Activated naive CD4-positive, alpha-beta T cell treated with anti-CD3 and anti-CD28 coated beads for 36 hours (primary cell): Measurements from ENCODE around the gene ZC3H12C. TPM values are rescaled to one million over a fixed set of nuclear protein-coding genes. Genes with fewer than 3 reads are reported as not detected.
"Not testable (repeated sequence)": the region's sequence is repeated elsewhere in the genome, so short reads cannot be mapped to it uniquely, and the experiment has no call there.

Source experiments
- CTCF ChIA-PET: fragments of 350-600 bp; sonication (Branson Sonifier 250); formaldehyde crosslinking; loops from one replicate; lab custom pipeline; 2021; ENCODE audit warnings: antibody characterized with exemption; lab: Charles Lee
- DNase-seq: peaks from one replicate; pipeline ENCODE4 v3.0.0-alpha.2; 2020
- H3K27ac Mint-ChIP-seq: one replicate; pipeline ENCODE4 v1.8.0; 2021; ENCODE audit warnings: mild to moderate bottlenecking, mixed read lengths
- H3K27me3 Mint-ChIP-seq: one replicate; pipeline ENCODE4 v1.8.0; 2021; ENCODE audit warnings: low read depth, mixed read lengths
- H3K36me3 Mint-ChIP-seq: one replicate; pipeline ENCODE4 v1.8.0; 2021; ENCODE audit warnings: low read depth, mixed read lengths
- H3K4me1 Mint-ChIP-seq: one replicate; pipeline ENCODE4 v1.8.0; 2021; ENCODE audit warnings: low read depth, mixed read lengths
- H3K4me3 Mint-ChIP-seq: one replicate; pipeline ENCODE4 v1.8.0; 2021; ENCODE audit warnings: mild to moderate bottlenecking, moderate library complexity, mixed read lengths
- H3K9me3 Mint-ChIP-seq: one replicate; pipeline ENCODE4 v1.8.0; 2021; ENCODE audit warnings: mixed read lengths
- intact Hi-C: fragments of 100-400 bp; cut with micrococcal nuclease; formaldehyde crosslinking; loops from one replicate; pipeline ENCODE4 v1.15.1; 2023
- total RNA-seq, 2 experiments: library from RNA; stranded (reverse); gene quantifications; one replicate each; pipeline ENCODE4 v1.2.3, GENCODE V29; 2021

The ZC3H12C gene
- total RNA-seq, 2 experiments from 2014 or later, result not detected

- no peak overlapping the region for H3K27ac Mint-ChIP-seq
- no peaks in the 10 kb centered on the region for H3K27me3 Mint-ChIP-seq
- H3K4me1 Mint-ChIP-seq, result no peaks in the 10 kb centered on the region
- no peaks in the 10 kb centered on the region for H3K36me3 Mint-ChIP-seq
- no peak overlapping the region for H3K4me3 Mint-ChIP-seq
- intact Hi-C loops, result no loop called here
- no peak for DNase-seq
- CTCF ChIA-PET, result no interaction called here
- H3K9me3 Mint-ChIP-seq, result no peaks in the 10 kb centered on the region
These were observed 91.3 kb downstream of the ZC3H12C start for GRCh38 chr11:110184456-110184855.

DNA sequence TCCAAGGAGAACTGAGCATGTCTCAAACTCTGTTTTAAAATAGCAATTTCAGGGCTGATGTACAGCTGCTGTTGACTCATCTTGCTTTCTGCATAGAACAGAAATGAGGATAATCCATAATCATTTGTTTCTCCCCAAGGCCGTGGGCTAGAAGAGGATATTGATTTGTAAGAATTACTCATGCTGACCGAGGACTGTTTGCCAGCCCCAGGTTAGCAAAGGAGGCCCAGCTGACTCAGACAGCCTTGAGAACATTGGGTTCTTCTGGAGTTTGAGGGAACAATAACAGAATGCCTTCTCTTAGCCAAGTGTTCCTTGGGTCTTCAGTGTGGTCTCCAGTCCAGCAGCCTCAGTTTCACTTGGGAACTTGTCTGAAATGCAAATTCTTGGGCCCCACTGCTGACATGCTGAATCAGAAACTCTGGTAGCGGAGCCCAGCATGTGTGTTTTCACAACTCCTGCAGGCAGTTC, 92.0 kb downstream of the ZC3H12C start:
- Mint-ChIP-seq H3K9me3 (no peaks in the 10 kb centered on the region), H3K27me3 (no peaks in the 10 kb centered on the region), H3K27ac (no peak overlapping the region), H3K36me3 (no peaks in the 10 kb centered on the region), H3K4me3 (no peak overlapping the region), H3K4me1 (no peaks in the 10 kb centered on the region)
- intact Hi-C loops, result no loop called here
- no peak for DNase-seq
- CTCF ChIA-PET, result interaction anchor here (0.5 kb wide), 1 partner anchor 184 kb away, joined by 3 read pairs; no protein-coding TSS in a partner anchor

GRCh38 chr11:110185599-110185998, 92.4 kb downstream of the ZC3H12C start:
- CTCF ChIA-PET, result no interaction called here
- DNase-seq, result no peak
- intact Hi-C loops, result no loop called here
- no peaks in the 10 kb centered on the region for H3K4me1 Mint-ChIP-seq
- peaks cover 3% of the 10 kb centered on the region for H3K27me3 Mint-ChIP-seq
- no peak overlapping the region for H3K4me3 Mint-ChIP-seq
- no peaks in the 10 kb centered on the region for H3K9me3 Mint-ChIP-seq
- no peaks in the 10 kb centered on the region for H3K36me3 Mint-ChIP-seq
- no peak overlapping the region for H3K27ac Mint-ChIP-seq

DNA sequence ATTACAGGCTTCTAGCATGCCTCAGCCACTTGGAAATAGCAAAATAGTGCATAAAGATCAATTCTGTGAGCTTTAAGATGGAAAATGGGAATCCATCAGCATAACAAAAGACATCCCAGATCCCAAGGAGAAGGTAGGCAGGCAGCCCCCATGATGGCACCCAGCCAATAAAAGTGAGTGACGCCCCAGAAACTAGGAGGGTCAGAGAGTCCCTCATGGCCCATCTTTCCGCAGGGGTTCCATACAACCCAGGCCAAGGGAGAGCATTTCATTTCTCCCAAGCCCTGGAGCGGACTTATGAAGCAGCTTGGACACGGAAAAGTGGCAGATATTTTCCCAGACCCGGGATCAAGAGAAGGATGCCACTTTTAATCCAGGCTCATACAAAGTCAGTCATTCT, 93.3 kb downstream of the ZC3H12C start:
- Mint-ChIP-seq H3K9me3 (no peaks in the 10 kb centered on the region), H3K4me1 (no peaks in the 10 kb centered on the region), H3K4me3 (no peak overlapping the region), H3K36me3 (no peaks in the 10 kb centered on the region), H3K27ac (no peak overlapping the region), H3K27me3 (peaks cover 5% of the 10 kb centered on the region)
- intact Hi-C loops, result no loop called here
- DNase-seq, result no peak
- CTCF ChIA-PET, result no interaction called here

DNA sequence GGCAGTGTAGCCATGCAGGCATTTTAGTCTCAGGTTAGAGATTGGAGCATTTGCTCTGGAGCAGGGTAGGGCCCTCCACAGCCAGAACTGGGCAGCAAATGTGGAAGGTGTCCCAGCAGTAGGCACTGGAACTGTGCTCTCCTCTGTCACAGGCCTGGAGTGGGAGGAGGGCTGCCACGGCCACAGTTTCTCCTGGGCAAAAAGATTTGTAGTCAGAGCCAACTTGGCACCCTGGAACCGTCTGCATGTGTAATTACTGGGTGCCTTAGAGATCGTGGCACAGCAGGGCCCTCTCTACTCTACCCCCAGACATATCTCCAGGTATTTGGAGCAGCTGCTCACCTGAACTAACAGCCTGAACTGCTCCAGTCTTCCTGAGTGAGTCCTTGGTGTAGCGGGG, 93.7 kb downstream of the ZC3H12C start:
- H3K9me3 Mint-ChIP-seq, result no peaks in the 10 kb centered on the region
- intact Hi-C loops, result no loop called here
- DNase-seq, result no peak
- H3K4me1 Mint-ChIP-seq, result peaks cover under 1% of the 10 kb centered on the region
- H3K4me3 Mint-ChIP-seq, result no peak overlapping the region
- no peak overlapping the region for H3K27ac Mint-ChIP-seq
- CTCF ChIA-PET, result interaction anchor here (0.6 kb wide), 1 partner anchor 1006 kb away, joined by 3 read pairs; no protein-coding TSS in a partner anchor
- peaks cover 6% of the 10 kb centered on the region for H3K27me3 Mint-ChIP-seq
- no peaks in the 10 kb centered on the region for H3K36me3 Mint-ChIP-seq

DNA sequence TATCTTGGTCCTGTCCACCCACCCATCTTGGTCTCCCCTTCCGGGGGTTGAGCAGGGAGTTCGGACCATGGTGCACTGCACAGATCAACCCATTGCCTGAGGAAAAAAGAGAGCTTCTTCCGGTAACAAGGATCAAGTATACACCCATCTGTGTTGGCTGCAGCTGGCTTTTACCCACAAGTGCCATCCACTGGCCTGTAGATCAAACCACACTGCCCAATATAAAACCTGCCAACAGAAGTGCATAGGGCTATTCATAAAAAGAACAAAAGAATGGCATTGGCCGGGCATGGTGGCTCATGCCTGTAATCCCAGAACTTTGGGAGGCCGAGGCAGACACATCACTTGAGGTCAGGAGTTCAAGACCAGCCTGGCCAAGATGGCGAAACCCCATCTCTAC, 94.5 kb downstream of the ZC3H12C start:
- intact Hi-C loops, result no loop called here
- no peak for DNase-seq
- H3K27me3 Mint-ChIP-seq, result peaks cover 7% of the 10 kb centered on the region
- CTCF ChIA-PET, result interaction anchor here (0.6 kb wide), 1 partner anchor 247 kb away, joined by 3 read pairs; no protein-coding TSS in a partner anchor
- H3K4me1 Mint-ChIP-seq, result peaks cover 6% of the 10 kb centered on the region
- H3K9me3 Mint-ChIP-seq, result no peaks in the 10 kb centered on the region
- H3K4me3 Mint-ChIP-seq, result no peak overlapping the region
- H3K36me3 Mint-ChIP-seq, result no peaks in the 10 kb centered on the region
- H3K27ac Mint-ChIP-seq, result no peak overlapping the region

DNA sequence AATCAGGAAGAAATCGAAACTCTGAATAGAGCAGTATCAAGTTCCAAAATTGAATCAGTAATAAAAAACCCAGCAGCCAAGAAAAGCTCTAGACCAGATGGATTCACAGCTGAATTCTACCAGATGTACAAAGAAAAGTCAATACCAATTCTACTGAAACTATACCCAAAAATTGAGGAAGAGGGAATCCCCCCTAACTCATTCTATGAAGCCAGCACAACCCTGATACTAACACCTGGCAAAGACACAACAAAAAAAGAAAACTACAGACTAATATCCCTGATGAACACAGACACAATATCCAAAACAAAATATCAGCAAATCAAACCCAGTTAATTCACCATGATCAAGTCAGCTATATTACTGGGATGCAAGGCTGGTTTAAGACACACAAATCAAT, 97.7 kb downstream of the ZC3H12C start:
- Mint-ChIP-seq H3K4me3 (no peak overlapping the region), H3K36me3 (no peaks in the 10 kb centered on the region), H3K27me3 (peaks cover 7% of the 10 kb centered on the region), H3K4me1 (peaks cover 7% of the 10 kb centered on the region), H3K27ac (no peak overlapping the region), H3K9me3 (no peaks in the 10 kb centered on the region)
- no peak for DNase-seq
- CTCF ChIA-PET, result interaction anchor here (0.6 to 0.8 kb wide), 3 partner anchors 11 to 178 kb away, joined by 3 to 4 read pairs (median 3); no protein-coding TSS in a partner anchor
- intact Hi-C loops, result no loop called here

GRCh38 chr11:110192604-110193282, 99.6 kb downstream of the ZC3H12C start:
- H3K4me3 Mint-ChIP-seq, H3K36me3 Mint-ChIP-seq, H3K27ac Mint-ChIP-seq, H3K27me3 Mint-ChIP-seq, intact Hi-C loops, H3K4me1 Mint-ChIP-seq, DNase-seq, H3K9me3 Mint-ChIP-seq, CTCF ChIA-PET: not testable (repeated sequence)

DNA sequence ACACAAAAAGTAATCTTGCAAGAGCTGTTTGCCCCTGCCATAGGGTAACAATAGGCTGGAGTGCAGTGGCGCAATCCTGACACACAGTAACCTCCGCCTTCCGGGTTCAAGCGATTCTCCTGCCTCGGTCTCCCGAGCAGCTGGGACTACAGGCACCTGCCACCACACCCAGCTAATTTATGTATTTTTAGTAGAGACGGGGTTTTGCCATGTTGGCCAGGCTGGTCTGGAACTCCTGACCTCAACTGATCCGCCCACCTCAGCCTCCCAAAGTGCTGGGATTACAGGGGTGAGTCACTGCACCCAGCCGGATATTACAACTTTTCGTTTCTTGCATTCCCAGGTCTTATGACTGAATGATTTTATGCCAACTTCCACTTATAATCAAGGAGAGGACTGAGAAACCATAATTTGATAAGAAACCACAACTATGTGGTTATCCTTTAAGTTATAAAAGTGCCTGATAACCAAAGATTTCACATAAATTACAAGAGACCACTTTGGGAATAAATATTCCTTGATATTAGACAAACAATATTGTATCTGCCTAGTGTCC, 101.1 kb downstream of the ZC3H12C start:
- H3K4me1 Mint-ChIP-seq, H3K27ac Mint-ChIP-seq, intact Hi-C loops, H3K9me3 Mint-ChIP-seq, H3K4me3 Mint-ChIP-seq, H3K27me3 Mint-ChIP-seq, CTCF ChIA-PET, H3K36me3 Mint-ChIP-seq, DNase-seq: not testable (repeated sequence)

- intact Hi-C loops, result no loop called here
- DNase-seq, result no peak
- Mint-ChIP-seq H3K27me3 (peaks cover 2% of the 10 kb centered on the region), H3K36me3 (no peaks in the 10 kb centered on the region), H3K9me3 (no peaks in the 10 kb centered on the region), H3K27ac (no peak overlapping the region), H3K4me3 (no peak overlapping the region), H3K4me1 (peaks cover 7% of the 10 kb centered on the region)
- CTCF ChIA-PET, result interaction anchor here (0.9 kb wide), 1 partner anchor 181 kb away, joined by 3 read pairs; no protein-coding TSS in a partner anchor
These were observed 103.1 kb downstream of the ZC3H12C start for GRCh38 chr11:110196241-110196754.

DNA sequence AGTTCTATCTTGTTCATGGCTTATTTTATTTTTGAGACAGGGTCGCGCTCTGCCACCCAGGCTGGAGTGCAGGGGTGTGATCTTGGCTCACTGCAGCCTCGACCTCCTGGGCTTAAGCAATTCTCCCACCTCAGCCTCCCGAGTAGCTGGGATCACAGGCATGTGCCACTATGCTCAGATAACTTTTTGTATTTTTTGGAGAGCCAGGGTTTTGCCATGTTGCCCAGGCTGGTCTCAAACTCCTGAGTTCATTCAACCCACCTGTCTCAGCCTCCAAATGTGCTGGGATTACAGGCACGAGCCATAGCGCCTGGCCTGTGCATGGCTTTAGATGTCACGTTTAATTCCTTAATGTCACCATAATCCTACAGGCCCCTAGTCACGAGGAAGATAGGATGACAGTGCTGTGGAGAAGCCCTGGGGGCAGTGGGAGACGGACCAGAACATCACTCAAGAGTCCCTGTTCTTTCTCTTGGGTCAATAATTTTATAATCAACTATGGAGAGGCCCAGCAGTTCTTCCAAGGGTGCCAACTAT, 103.8 kb downstream of the ZC3H12C start:
- H3K27ac Mint-ChIP-seq, result no peak overlapping the region
- no peaks in the 10 kb centered on the region for H3K36me3 Mint-ChIP-seq
- H3K9me3 Mint-ChIP-seq, result no peaks in the 10 kb centered on the region
- DNase-seq, result no peak
- peaks cover under 1% of the 10 kb centered on the region for H3K27me3 Mint-ChIP-seq
- no peak overlapping the region for H3K4me3 Mint-ChIP-seq
- H3K4me1 Mint-ChIP-seq, result peaks cover 5% of the 10 kb centered on the region
- CTCF ChIA-PET, result interaction anchor here (1.0 to 5.9 kb wide), 6 partner anchors 8 to 249 kb away, joined by 3 to 89 read pairs (median 3); no protein-coding TSS in a partner anchor
- intact Hi-C loops, result no loop called here

DNA sequence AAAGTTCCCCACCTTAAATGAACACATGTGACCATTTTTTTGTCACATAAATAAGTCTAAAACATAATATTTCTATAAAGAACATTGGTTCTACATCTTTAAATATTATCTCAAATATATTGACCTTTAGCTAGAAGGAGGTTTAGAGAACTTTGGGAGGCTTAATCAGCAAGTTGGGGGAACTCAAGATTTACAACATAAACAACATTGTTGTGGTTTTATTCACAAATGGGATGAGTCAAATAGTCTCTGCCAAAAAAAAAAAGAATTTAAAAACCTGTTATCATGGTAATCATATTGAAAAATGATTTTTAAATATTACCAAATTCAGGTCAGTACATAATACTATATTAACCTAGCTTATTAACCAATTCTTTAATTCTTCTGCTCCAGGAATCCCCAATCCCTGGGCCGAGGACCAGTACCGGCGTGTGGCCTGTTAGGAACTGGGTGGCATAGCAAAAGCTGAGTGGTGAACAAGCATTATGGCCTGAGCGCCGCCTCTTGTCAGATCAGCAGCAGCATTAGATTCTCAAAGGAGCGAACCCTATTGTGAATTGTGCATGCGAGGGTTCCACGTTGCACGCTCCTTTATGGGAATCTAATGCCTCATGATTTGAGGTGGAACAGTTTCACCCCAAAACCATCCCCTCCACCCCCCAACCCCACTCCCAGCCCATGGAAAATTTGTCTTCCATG, 105.0 kb downstream of the ZC3H12C start:
- no peaks in the 10 kb centered on the region for H3K27me3 Mint-ChIP-seq
- no peaks in the 10 kb centered on the region for H3K9me3 Mint-ChIP-seq
- intact Hi-C loops, result no loop called here
- CTCF ChIA-PET, result interaction anchor here (1.0 to 5.9 kb wide), 8 partner anchors 10 to 248 kb away, joined by 3 to 89 read pairs (median 4); no protein-coding TSS in a partner anchor
- H3K4me1 Mint-ChIP-seq, result no peaks in the 10 kb centered on the region
- DNase-seq, result no peak
- no peak overlapping the region for H3K4me3 Mint-ChIP-seq
- no peaks in the 10 kb centered on the region for H3K36me3 Mint-ChIP-seq
- H3K27ac Mint-ChIP-seq, result no peak overlapping the region
